ENCODE measurements around the gene CDIPT.

CDIPT gene

GRCh38 chr16:29831490-29831889 lies 31.5 kb downstream of the CDIPT start:
- TF ChIP-seq, protein P1, sequence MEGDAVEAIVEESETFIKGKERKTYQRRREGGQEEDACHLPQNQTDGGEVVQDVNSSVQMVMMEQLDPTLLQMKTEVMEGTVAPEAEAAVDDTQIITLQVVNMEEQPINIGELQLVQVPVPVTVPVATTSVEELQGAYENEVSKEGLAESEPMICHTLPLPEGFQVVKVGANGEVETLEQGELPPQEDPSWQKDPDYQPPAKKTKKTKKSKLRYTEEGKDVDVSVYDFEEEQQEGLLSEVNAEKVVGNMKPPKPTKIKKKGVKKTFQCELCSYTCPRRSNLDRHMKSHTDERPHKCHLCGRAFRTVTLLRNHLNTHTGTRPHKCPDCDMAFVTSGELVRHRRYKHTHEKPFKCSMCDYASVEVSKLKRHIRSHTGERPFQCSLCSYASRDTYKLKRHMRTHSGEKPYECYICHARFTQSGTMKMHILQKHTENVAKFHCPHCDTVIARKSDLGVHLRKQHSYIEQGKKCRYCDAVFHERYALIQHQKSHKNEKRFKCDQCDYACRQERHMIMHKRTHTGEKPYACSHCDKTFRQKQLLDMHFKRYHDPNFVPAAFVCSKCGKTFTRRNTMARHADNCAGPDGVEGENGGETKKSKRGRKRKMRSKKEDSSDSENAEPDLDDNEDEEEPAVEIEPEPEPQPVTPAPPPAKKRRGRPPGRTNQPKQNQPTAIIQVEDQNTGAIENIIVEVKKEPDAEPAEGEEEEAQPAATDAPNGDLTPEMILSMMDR (IDR thresholded peaks at IDR 0.05; ENCODE audit: low read depth, low read length, missing control alignments): no peak
- no peak for DNase-seq (ENCODE audit: low read depth)

GRCh38 chr16:29830774-29831173 lies 32.3 kb downstream of the CDIPT start:
- H3K4me3 ChIP-seq (ENCODE audit: low read depth, low read length): no peak overlapping the region
- TF ChIP-seq, protein P1 (IDR thresholded peaks at IDR 0.05; ENCODE audit: low read depth, low read length, missing control alignments): no peak
- no peak for DNase-seq (ENCODE audit: low read depth)

More at GRCh38 chr16:29831490-29831889, 31.5 kb downstream of the CDIPT start:
- no peak overlapping the region for H3K4me3 ChIP-seq (ENCODE audit: low read depth, low read length)

- no peak overlapping the region for H3K4me3 ChIP-seq (ENCODE audit: low read depth, low read length)
- DNase-seq (ENCODE audit: low read depth): no peak
- TF ChIP-seq, protein P1 (IDR thresholded peaks at IDR 0.05; ENCODE audit: low read depth, low read length, missing control alignments): no peak
Observed at GRCh38 chr16:29826342-29826695, 36.7 kb downstream of the CDIPT start.

- H3K4me3 ChIP-seq (ENCODE audit: low read depth, low read length): no peak overlapping the region
- TF ChIP-seq, protein P1 (IDR thresholded peaks at IDR 0.05; ENCODE audit: low read depth, low read length, missing control alignments): no peak
- no peak for DNase-seq (ENCODE audit: low read depth)
Observed at GRCh38 chr16:29825145-29826044, 37.6 kb downstream of the CDIPT start.

- H3K4me3 ChIP-seq (ENCODE audit: low read depth, low read length): no peak overlapping the region
- TF ChIP-seq, protein P1 (IDR thresholded peaks at IDR 0.05; ENCODE audit: low read depth, low read length, missing control alignments): no peak
- no peak for DNase-seq (ENCODE audit: low read depth)
Observed at GRCh38 chr16:29824589-29825144, 38.4 kb downstream of the CDIPT start.

DNA sequence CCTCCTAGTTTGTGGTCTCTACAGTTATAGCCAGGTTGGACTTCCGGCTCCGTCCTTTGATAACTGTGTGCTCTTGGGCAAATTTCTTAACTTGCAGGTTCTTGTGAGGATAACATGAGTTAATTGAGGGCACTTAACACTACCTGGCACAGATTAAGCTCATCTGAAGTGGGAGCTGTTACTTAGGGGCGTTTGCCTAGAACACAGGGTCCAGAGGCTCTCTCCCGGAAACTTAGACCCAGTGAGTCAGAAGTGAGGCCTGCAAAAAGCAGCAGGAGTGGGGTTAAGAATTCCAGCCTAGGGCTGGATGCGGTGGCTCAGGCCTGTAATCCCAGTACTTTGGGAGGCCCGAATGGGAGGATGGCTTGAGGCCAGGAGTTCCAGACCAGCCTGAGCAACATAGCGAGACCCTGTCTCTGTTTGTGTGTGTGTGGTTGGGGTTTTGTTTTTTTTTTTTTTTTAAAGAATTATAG lies 41.3 kb downstream of the CDIPT start:
- no peak for DNase-seq (ENCODE audit: low read depth)
- peak overlapping the region; percentile 90 for H3K4me3 ChIP-seq (ENCODE audit: low read depth, low read length)
- TF ChIP-seq, protein P1 (IDR thresholded peaks at IDR 0.05; ENCODE audit: low read depth, low read length, missing control alignments): no peak
